GM19043 (cell line): ENCODE measurements around the gene CASP8AP2.
"Not testable (repeated sequence)": the region's sequence is repeated elsewhere in the genome, so short reads cannot be mapped to it uniquely, and the experiment has no call there.

Source experiments
- ATAC-seq: cut with Tn5 transposase; IDR thresholded peaks from one replicate; pipeline ENCODE4 v1.9.1; 2021; ENCODE audit warnings: low read depth; ENCODE audit not compliant: unreplicated experiment

Gene CASP8AP2

DNA sequence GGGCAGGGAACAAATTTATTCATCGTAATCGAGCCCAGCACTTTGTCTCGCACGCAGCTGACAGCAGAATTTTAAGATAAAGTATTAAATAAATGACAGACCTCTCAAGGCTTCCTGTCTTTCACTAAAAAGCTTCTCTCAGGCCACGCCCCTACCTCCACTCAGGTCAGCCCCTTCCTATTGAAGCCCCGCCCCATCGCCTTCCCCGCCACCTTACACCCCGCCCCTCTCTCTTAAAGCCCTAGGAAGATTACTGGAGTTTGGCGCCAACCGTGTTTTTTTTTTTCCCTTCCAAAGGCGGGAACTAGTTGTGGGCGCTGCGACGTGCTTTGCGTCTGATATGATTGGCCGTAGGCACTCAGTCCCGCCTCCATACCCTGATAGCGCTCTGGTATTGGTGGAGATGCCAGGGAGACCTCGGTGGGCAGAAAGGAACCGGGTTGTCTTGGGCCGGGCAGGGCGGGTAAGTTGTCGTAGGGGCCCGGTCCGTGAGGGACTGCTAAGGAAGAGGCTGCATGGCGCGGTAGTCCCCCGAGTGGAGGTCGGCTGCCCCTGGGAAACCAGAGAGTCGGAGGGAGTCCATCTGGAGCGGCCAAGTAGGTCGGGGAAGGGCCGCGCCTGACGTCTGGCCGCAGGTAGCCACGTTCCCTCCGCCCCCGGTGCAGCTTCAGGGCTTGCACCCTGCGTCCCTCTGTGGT is at the start of gene CASP8AP2:
CASP8AP2 (plus strand) TSS at position 409 of the 698 bp plus-strand sequence.
- peak; percentile 97 for ATAC-seq

DNA sequence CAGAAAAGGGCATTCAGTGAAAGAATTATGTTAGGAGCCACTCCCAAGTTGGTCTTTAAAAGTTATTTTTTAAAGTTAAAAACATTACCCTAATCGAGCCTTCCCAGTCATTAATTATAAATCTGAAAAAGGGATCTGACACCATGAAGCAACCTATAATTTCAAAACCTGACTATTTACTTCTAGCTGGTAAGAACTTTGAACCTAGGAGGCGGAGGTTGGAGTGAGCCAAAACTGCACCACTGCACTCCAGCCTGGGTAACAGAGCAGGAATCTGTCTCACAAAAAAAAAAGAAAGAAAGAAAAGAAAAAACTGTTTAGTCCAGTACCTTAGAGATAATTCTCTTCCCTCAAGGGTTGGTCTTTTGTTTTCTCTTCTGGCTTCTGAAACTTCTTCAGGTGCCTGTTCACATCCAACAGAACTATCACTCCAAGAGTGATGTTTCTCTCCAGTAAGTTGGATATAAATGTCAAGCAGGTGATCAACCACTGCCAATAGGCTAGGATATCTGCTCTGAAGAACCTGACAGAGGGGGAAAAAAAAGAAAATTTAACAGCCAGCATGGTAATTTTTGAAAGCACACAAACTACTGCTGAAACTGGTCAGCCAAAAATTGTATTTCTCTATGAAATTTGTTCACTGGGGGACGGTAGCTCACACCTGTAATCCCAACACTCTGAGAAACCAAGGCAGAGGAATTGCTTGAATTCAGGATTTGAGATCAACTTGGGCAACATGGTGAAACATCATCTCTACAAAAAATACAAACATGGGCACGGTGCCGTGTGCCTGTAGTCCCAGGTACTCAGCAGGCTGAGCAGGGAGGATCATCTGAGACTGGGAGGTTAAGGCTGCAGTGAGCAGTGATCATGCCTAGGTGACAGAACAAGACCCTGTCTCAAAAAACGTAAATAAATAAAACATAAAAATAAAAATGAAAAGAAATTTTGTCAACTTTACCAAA is 48.3 kb upstream of the CASP8AP2 start:
- ATAC-seq, result no peak

DNA sequence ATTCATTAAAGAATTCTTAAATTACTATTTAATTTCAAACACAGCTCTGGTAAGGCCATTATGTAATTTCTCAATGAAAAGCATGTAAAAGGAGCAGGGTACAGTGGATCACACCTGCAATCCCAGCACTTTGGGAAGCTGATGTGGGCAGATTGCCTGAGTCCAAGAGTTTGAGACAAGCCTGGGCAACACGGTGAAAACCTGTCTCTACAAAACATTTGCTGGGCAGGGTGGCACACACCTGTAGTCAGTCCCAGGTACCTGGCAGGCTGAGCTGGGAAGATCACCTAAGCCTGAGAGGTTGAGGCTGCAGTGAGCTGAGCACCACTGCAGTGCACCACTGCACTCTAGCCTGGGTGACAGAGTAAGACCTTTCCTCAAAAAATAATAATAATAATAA is 47.5 kb upstream of the CASP8AP2 start:
- ATAC-seq, result no peak

GRCh38 chr6:89783293-89783692 is 46.4 kb upstream of the CASP8AP2 start:
- not testable (repeated sequence) for ATAC-seq

DNA sequence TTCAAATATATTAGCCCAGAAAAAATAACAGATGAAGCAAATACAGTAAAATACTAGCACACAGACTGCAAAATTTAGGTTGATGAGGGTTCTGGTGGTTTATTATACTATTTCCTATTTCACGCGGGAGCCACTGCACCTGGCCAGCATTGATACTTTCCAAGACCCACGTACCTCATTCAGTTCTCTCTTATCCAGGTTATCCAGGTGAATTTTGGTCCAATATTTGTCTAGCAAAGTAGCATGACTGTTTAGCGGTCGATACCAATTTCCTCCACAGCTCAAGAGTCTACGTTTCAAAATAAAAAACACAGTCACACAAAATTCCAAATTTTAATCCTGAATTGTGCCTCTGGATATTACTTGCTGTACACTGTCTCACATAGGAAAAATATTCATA is 44.8 kb upstream of the CASP8AP2 start:
- ATAC-seq, result no peak

GRCh38 chr6:89786970-89787369 is 42.7 kb upstream of the CASP8AP2 start:
- ATAC-seq, result no peak

DNA sequence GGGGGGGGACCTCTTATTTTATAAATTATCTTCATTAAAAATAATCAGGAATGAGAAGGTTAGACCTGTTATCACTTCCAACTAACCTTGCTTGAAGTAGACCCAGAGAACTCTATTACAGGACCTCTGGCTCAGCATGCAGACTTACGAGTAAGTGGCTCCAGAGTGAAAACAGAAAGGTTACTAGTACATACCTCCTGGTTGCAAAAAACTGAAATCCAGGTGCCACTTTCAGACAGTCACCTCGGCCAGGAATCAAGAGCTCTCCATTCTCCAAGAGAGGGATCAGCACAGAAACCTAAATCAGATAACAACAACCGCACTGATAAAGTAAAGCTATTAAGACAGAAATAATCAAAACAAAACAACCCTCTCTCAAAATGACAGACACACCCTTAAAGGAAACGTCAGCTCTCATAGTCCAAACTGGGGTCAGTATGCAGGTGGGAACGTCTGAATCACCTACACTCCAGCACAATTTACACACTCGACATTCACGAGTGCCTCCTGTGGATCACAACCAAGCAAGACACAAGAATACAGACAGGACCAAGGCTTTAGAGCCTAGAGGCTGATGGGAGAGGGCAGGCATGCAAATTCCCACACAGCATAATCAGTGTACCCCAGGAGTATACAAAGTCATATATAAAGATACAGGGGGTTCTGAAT is 41.9 kb upstream of the CASP8AP2 start:
- no peak for ATAC-seq

DNA sequence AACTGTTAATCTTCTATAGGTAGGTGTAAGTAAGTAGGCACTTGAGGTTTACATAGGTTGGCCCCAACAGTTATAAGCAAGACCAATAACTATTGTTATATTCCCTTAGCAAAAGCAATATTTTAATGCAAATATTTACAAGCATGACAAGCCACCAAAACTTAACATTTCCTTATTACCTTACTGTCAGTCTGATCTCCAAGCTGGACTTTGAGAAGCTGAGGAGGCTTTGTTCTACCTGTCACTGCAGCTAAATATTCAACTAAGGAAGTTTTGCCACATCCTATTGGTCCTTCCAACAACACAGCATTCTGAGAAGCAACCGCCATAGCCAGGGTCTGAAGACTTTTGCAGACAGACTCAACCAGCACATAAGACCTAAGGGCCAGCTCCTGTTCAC is 39.7 kb upstream of the CASP8AP2 start:
- no peak for ATAC-seq

DNA sequence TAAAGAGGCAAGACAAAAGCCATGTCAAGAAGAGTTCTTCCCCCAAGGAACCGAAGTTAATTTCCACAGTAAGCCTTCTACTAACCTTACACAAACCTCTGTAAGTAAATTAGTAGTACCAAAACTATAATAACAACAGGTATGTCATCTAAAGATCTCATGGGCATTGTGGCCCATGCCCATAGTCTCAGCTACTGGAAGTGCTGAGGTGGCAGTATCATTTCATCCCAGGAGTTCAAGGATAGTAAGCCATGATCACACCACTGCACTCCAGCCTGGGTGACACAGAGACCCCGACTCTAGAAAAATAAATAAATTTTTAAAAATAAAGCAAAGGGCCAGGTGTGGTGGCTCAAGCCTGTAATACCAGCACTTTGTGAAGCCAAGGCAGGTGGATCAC is 39.3 kb upstream of the CASP8AP2 start:
- no peak for ATAC-seq

GRCh38 chr6:89792881-89793280 is 36.8 kb upstream of the CASP8AP2 start:
- ATAC-seq, result peak; percentile 84

GRCh38 chr6:89793586-89793985 is 36.1 kb upstream of the CASP8AP2 start:
- no peak for ATAC-seq

DNA sequence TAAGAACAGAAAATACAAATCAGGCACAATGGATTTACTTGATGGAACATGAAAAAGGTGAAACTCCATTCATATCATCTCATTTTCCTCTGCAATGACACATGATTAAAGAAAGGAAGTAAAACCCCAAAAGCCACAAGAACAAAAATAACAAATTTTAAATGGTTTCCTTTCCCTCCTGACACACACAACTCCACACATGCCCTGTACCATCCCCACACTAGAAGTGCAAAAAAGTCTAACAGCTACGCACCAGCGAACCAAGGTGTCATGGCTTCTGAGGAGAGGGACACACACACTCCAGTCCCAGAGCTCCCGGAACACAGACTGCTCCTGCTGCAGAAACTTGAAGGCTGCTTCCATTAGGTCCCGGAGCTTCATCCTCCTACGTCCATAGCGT is 35.4 kb upstream of the CASP8AP2 start:
- no peak for ATAC-seq

DNA sequence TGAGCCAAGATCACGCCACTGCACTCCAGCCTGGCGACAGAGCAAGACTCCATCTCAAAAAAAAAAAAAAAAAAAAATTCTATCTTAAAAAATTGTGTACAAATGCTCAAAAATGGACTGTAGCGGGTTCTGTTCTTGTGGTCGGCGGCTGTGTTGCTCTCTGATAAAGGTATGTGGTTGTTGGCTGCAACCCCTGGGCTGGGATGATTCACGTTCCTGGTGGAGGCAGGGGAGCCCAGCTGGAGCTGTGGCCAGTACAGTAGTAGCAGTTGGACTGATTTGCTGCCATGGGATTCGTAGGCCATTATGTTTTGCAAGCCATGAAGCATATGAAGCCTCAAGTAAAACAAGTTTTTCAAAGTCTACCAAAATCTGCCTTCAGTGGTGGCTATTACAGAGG is 32.4 kb upstream of the CASP8AP2 start:
- no peak for ATAC-seq

GRCh38 chr6:89799096-89799495 is 30.6 kb upstream of the CASP8AP2 start:
- ATAC-seq, result no peak

GRCh38 chr6:89799756-89800155 is 29.9 kb upstream of the CASP8AP2 start:
- no peak for ATAC-seq

DNA sequence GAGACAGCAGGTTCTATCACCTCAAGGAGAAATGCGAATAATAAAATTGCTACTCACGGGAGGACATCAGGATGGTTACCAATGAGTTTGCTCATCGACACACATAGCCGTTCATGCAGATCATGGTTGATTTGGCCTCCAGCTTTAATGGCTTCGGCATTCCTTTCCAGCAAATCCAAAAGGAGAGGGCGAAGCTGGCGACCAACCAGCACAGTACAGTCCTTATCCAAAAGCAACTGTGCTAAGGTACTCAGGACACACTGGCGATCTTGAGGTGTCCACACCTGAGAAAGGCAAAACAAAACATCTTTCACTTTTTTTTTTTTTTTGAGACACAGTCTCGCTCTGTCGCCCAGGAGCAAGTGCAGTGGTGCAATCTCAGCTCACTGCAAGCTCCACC is 26.4 kb upstream of the CASP8AP2 start:
- ATAC-seq, result no peak

- no peak for ATAC-seq
These were observed 23.8 kb upstream of the CASP8AP2 start for GRCh38 chr6:89805814-89806371.

DNA sequence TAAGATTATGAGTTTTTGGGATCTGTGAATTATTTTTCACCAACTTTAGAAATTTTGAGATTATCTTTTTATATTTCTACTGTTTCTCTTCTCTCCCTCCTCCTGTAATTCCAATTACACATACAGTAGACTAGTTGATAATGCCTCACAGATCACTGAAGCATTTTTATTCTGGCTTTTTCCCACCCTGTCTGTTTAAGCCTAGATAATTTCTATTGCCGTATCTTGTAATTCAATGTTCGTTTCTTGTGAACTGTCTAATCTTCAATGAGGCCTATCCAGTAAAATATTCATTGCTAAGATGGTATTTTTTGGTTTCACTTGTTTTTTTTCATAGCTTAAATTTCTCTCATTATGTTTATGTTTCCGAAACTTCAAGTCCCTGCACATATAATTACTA is 22.1 kb upstream of the CASP8AP2 start:
- no peak for ATAC-seq

DNA sequence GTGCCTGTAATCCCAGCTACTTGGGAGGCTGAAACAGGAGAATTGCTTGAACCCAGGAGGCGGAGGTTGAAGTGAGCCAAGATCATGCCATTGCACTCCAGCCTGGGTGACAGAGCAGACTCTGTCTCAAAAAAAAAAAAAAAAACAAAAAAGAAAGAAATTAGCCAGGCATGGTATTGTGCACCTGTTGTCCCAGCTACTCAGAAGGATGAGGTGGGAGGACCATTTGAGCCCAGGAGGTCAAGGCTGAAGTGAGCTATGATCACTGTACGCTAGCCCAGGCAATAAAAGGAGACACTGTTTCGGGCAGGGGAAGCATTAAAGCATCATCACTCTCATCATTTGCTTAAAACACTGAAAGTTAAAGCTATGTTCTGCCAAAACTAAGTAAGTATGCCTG is 16.3 kb upstream of the CASP8AP2 start:
- not testable (repeated sequence) for ATAC-seq

- ATAC-seq, result no peak
These were observed 12.2 kb upstream of the CASP8AP2 start for GRCh38 chr6:89817481-89817880.

DNA sequence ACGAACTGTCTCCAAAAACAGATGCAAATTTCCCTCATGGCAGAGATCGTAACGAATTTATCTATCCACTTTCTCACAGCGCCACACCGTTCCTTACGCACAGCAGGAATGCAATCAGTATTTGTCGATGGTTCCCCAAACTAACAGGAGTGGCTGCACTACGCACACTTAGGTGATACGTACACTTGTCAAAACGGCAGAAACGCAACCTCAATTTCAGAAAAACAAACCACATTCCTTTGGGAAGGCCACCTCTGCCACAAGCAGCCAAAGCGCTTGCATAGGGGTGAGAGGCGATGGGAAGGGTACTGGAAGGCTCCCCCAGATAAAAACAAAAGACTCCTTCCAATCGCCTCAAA is 10.7 kb upstream of the CASP8AP2 start:
- peak; percentile 27 for ATAC-seq
